Neural cell (in vitro differentiated cells): ENCODE data around the gene PLXNA4. TPM values are rescaled to one million over a fixed set of nuclear protein-coding genes. Genes with fewer than 3 reads are reported as not detected.

Experiments used
- H2AFZ ChIP-seq: fragments of 200-600, 300-800 bp; sonication (generic), shearing (Covaris generic); 2 replicates; pipeline ENCODE4 v1.6.0; 2014; ENCODE audit warnings: low read depth, mild to moderate bottlenecking, antibody characterized with exemption, low read length, moderate library complexity
- H3F3A ChIP-seq: fragments of 200-600 bp; shearing (Covaris generic); 2 replicates; pipeline ENCODE4 v1.6.1; 2016; ENCODE audit warnings: mild to moderate bottlenecking, moderate library complexity, mixed read lengths, antibody characterized with exemption, low read length; ENCODE audit not compliant: insufficient read depth, poor library complexity, severe bottlenecking
- H3K27ac ChIP-seq: fragments of 200-600, 300-800 bp; sonication (generic), shearing (Covaris generic); 2 replicates; pipeline ENCODE4 v1.5.1; 2014; ENCODE audit warnings: mild to moderate bottlenecking, low read length, moderate library complexity
- H3K27me3 ChIP-seq: fragments of 300-800, 200-600 bp; sonication (generic), shearing (Covaris generic); 2 replicates; pipeline ENCODE4 v1.6.0; 2014; ENCODE audit warnings: mild to moderate bottlenecking, low read depth, low read length, moderate library complexity; ENCODE audit not compliant: insufficient read depth
- H3K36me3 ChIP-seq: fragments of 300-800, 200-600 bp; sonication (generic), shearing (Covaris generic); 2 replicates; pipeline ENCODE4 v1.5.1; 2014; ENCODE audit warnings: mild to moderate bottlenecking, antibody characterized with exemption, low read length, moderate library complexity; ENCODE audit not compliant: insufficient read depth
- H3K4me2 ChIP-seq: fragments of 300-800, 200-600 bp; sonication (generic), shearing (Covaris generic); 2 replicates; pipeline ENCODE4 v1.6.0; 2014; ENCODE audit warnings: mild to moderate bottlenecking, low read length
- H3K4me3 ChIP-seq: fragments of 300-800, 200-600 bp; sonication (generic), shearing (Covaris generic); 2 replicates; pipeline ENCODE4 v1.5.1; 2014; ENCODE audit warnings: mild to moderate bottlenecking, low read length, moderate library complexity
- H3K79me2 ChIP-seq: fragments of 200-600 bp; shearing (Covaris generic); replicated peaks from 2 replicates; pipeline ENCODE4 v1.6.0; 2014; ENCODE audit warnings: mild to moderate bottlenecking, low read length, moderate library complexity; ENCODE audit not compliant: insufficient read depth
- H3K9ac ChIP-seq: fragments of 300-800, 200-600 bp; sonication (generic), shearing (Covaris generic); 2 replicates; pipeline ENCODE4 v1.6.1; 2016; ENCODE audit warnings: mild to moderate bottlenecking, low read length, mixed read lengths
- H3K9me2 ChIP-seq: fragments of 200-600 bp; shearing (Covaris generic); 2 replicates; pipeline ENCODE4 v1.6.1; 2016; ENCODE audit warnings: mild to moderate bottlenecking, low read length, mixed read lengths; ENCODE audit not compliant: insufficient read depth
- H3K9me3 ChIP-seq: fragments of 200-600, 300-800 bp; sonication (generic), shearing (Covaris generic); 2 replicates; pipeline ENCODE4 v1.6.1; 2016; ENCODE audit warnings: mild to moderate bottlenecking, mixed run types, low read length, moderate library complexity, mixed read lengths
- H4K20me1 ChIP-seq: fragments of 200-600 bp; shearing (Covaris generic); 2 replicates; pipeline ENCODE4 v1.6.1; 2016; ENCODE audit warnings: mild to moderate bottlenecking, mixed run types; ENCODE audit not compliant: insufficient read depth
- EP300 ChIP-seq: fragments of 450-650 bp; conservative IDR thresholded peaks from 2 replicates; pipeline ENCODE4 v1.6.1; 2014; ENCODE audit warnings: antibody characterized with exemption, mild to moderate bottlenecking, moderate library complexity; ENCODE audit not compliant: poor library complexity, severe bottlenecking
- EZH2 ChIP-seq: fragments of 200-600, 300-800 bp; shearing (Covaris generic), sonication (generic); IDR thresholded peaks from 2 replicates; pipeline ENCODE4 v1.6.1; 2014; ENCODE audit warnings: antibody characterized with exemption, low read length, borderline replicate concordance, mild to moderate bottlenecking; ENCODE audit not compliant: insufficient read depth, poor library complexity, severe bottlenecking
- MXI1 ChIP-seq: fragments of 450-650 bp; conservative IDR thresholded peaks from 2 replicates; pipeline ENCODE4 v1.6.1; 2014; ENCODE audit warnings: antibody characterized with exemption, mild to moderate bottlenecking; ENCODE audit not compliant: poor library complexity, severe bottlenecking
- POLR2AphosphoS5 ChIP-seq: IDR thresholded peaks from 2 replicates; pipeline ENCODE4 v1.6.1; 2012
- RAD21 ChIP-seq: fragments of 450-650 bp; conservative IDR thresholded peaks from 2 replicates; pipeline ENCODE4 v1.6.1; 2014; ENCODE audit warnings: antibody characterized with exemption, mild to moderate bottlenecking, moderate library complexity
- SMC3 ChIP-seq: fragments of 450-650 bp; conservative IDR thresholded peaks from 2 replicates; pipeline ENCODE4 v1.6.1; 2014; ENCODE audit warnings: antibody characterized with exemption, mild to moderate bottlenecking, moderate library complexity; ENCODE audit not compliant: poor library complexity
- TAF1 ChIP-seq: IDR thresholded peaks from 2 replicates; pipeline ENCODE4 v1.6.1; 2012; ENCODE audit warnings: low read depth
- polyA plus RNA-seq: library from polyadenylated mRNA; depleted of rRNA; stranded (reverse); fragments of >200 nt; gene quantifications from 2 replicates; pipeline ENCODE4 v1.2.3, GENCODE V29; 2014
- TF ChIP-seq, protein P1 (sequence below): IDR thresholded peaks from 2 replicates; pipeline ENCODE4 v1.6.1; 2012; ENCODE audit warnings: borderline replicate concordance
- TF ChIP-seq, protein P2 (sequence below): fragments of 450-650 bp; IDR thresholded peaks from 2 replicates; pipeline ENCODE4 v1.5.1; 2014; ENCODE audit warnings: antibody characterized with exemption, mild to moderate bottlenecking, moderate library complexity; ENCODE audit not compliant: poor library complexity, severe bottlenecking

PLXNA4 gene
- polyA plus RNA-seq, 1 donor from 2014 or later: 7.2 TPM

DNA sequence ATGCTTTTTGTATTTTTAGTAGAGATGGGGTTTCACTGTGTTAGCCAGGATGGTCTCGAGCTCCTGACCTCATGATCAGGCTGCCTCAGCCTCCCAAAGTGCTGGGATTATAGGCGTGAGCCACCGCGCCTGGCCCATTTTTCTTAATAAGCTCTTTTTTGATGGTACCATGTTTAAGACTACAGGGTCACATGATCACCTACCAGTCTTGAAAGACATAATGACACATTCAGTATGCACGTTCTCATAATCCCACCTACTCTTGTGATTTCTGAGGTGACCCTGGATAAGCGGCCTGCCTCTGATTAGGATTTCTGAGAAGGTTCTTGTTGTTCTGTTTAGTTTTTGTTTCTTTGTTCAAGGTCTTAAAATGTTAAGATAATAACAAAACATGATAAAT lies 43.7 kb upstream of the PLXNA4 start:
- no peaks in the 10 kb centered on the region for H3K79me2 ChIP-seq
- no peak overlapping the region for H3K4me3 ChIP-seq
- H3K27ac ChIP-seq: no peak overlapping the region
- no peak overlapping the region for H2AFZ ChIP-seq
- H4K20me1 ChIP-seq: no peaks in the 10 kb centered on the region
- no peak for TF ChIP-seq POLR2AphosphoS5
- TF ChIP-seq RAD21: no peak
- no peak for TF ChIP-seq TAF1
- TF ChIP-seq EP300: no peak
- no peak for TF ChIP-seq SMC3
- TF ChIP-seq, protein P1, sequence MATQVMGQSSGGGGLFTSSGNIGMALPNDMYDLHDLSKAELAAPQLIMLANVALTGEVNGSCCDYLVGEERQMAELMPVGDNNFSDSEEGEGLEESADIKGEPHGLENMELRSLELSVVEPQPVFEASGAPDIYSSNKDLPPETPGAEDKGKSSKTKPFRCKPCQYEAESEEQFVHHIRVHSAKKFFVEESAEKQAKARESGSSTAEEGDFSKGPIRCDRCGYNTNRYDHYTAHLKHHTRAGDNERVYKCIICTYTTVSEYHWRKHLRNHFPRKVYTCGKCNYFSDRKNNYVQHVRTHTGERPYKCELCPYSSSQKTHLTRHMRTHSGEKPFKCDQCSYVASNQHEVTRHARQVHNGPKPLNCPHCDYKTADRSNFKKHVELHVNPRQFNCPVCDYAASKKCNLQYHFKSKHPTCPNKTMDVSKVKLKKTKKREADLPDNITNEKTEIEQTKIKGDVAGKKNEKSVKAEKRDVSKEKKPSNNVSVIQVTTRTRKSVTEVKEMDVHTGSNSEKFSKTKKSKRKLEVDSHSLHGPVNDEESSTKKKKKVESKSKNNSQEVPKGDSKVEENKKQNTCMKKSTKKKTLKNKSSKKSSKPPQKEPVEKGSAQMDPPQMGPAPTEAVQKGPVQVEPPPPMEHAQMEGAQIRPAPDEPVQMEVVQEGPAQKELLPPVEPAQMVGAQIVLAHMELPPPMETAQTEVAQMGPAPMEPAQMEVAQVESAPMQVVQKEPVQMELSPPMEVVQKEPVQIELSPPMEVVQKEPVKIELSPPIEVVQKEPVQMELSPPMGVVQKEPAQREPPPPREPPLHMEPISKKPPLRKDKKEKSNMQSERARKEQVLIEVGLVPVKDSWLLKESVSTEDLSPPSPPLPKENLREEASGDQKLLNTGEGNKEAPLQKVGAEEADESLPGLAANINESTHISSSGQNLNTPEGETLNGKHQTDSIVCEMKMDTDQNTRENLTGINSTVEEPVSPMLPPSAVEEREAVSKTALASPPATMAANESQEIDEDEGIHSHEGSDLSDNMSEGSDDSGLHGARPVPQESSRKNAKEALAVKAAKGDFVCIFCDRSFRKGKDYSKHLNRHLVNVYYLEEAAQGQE: no peak
- no peaks in the 10 kb centered on the region for H3K9me3 ChIP-seq
- no peak overlapping the region for H3K4me2 ChIP-seq
- H3K9ac ChIP-seq: no peak overlapping the region
- H3F3A ChIP-seq: no peaks in the 10 kb centered on the region
- H3K9me2 ChIP-seq: no peaks in the 10 kb centered on the region
- no peaks in the 10 kb centered on the region for H3K36me3 ChIP-seq
- peaks cover 8% of the 10 kb centered on the region for H3K27me3 ChIP-seq

DNA sequence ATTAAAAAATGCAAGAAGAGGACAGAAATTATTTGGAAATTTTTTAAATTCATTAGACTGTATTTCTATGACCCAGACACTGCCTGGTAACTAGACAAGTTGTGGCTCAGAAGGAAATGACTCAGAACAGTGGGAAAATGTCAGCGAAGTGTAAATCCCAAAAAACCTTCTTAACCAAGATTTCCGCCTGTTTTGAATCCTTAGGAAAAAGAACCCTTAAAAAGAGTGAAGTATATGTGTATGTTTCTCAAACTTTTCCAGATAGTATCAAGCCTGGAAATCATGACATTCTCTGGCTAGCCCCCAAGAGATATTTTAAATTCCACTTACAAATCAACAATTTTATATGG lies 42.7 kb upstream of the PLXNA4 start:
- Histone ChIP-seq H3K27me3 (peaks cover 11% of the 10 kb centered on the region), H3K4me2 (no peak overlapping the region), H3K9me2 (no peaks in the 10 kb centered on the region), H3K4me3 (no peak overlapping the region), H2AFZ (no peak overlapping the region), H3K36me3 (no peaks in the 10 kb centered on the region), H4K20me1 (no peaks in the 10 kb centered on the region), H3K27ac (no peak overlapping the region), H3K9ac (no peak overlapping the region), H3F3A (no peaks in the 10 kb centered on the region), H3K79me2 (no peaks in the 10 kb centered on the region), H3K9me3 (no peaks in the 10 kb centered on the region)
- TF ChIP-seq RAD21: no peak
- TF ChIP-seq POLR2AphosphoS5: no peak
- TF ChIP-seq, protein P2, sequence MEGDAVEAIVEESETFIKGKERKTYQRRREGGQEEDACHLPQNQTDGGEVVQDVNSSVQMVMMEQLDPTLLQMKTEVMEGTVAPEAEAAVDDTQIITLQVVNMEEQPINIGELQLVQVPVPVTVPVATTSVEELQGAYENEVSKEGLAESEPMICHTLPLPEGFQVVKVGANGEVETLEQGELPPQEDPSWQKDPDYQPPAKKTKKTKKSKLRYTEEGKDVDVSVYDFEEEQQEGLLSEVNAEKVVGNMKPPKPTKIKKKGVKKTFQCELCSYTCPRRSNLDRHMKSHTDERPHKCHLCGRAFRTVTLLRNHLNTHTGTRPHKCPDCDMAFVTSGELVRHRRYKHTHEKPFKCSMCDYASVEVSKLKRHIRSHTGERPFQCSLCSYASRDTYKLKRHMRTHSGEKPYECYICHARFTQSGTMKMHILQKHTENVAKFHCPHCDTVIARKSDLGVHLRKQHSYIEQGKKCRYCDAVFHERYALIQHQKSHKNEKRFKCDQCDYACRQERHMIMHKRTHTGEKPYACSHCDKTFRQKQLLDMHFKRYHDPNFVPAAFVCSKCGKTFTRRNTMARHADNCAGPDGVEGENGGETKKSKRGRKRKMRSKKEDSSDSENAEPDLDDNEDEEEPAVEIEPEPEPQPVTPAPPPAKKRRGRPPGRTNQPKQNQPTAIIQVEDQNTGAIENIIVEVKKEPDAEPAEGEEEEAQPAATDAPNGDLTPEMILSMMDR: no peak
- no peak for TF ChIP-seq TAF1
- no peak for TF ChIP-seq SMC3
- TF ChIP-seq, protein P1: no peak
- no peak for TF ChIP-seq EP300
- no peak for TF ChIP-seq EZH2
- no peak for TF ChIP-seq MXI1
